Measurements from ENCODE around the gene GDNF.
A peak's percentile ranks its signal among the peaks of the same experiment; 100 is the strongest.
"Not testable (repeated sequence)": the region's sequence is repeated elsewhere in the genome, so short reads cannot be mapped to it uniquely, and the experiment has no call there.

The GDNF gene

GRCh38 chr5:37839407-37840052, at the start of gene GDNF:
Gene GDNF, minus strand, starts transcription at chr5:37840041. Its CDS starts 5,245 bp downstream, at chr5:37834796.
- DNase-seq (ENCODE audit: low spot score): peak; percentile 56

- DNase-seq (ENCODE audit: low spot score): no peak
These were observed 48.6 kb upstream of the GDNF start for GRCh38 chr5:37888476-37888875.

- DNase-seq (ENCODE audit: low spot score): no peak
These were observed 46.5 kb upstream of the GDNF start for GRCh38 chr5:37886242-37886905.

DNA sequence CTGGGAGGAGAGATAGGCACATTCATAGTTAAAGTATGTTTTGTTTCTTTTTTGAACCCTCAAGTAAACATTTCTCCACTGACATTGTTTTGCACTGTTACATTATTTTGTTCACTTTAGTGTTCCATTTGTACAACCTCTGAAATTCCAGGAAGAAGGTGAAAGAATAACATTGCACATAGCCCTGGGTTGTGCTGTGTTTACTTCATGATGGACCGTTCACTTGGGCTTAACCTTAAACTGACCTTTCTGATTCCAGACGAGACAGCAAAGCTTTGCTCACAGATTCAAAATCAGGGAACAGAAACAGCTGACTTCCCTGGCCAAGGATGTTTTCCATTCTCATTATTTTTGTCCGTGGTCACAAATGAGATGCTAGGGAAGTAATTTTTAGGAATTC, 42.8 kb upstream of the GDNF start:
- no peak for DNase-seq (ENCODE audit: low spot score)

- DNase-seq (ENCODE audit: low spot score): no peak
These were observed 41.5 kb upstream of the GDNF start for GRCh38 chr5:37881359-37881758.

GRCh38 chr5:37876943-37877342, 37.1 kb upstream of the GDNF start:
- DNase-seq (ENCODE audit: low spot score): no peak

GRCh38 chr5:37876245-37876644, 36.4 kb upstream of the GDNF start:
- no peak for DNase-seq (ENCODE audit: low spot score)

GRCh38 chr5:37875051-37875787, 35.4 kb upstream of the GDNF start:
- DNase-seq (ENCODE audit: low spot score): no peak

- DNase-seq (ENCODE audit: low spot score): no peak
These were observed 34.1 kb upstream of the GDNF start for GRCh38 chr5:37873988-37874387.

GRCh38 chr5:37871023-37871815, 31.4 kb upstream of the GDNF start:
- no peak for DNase-seq (ENCODE audit: low spot score)

DNA sequence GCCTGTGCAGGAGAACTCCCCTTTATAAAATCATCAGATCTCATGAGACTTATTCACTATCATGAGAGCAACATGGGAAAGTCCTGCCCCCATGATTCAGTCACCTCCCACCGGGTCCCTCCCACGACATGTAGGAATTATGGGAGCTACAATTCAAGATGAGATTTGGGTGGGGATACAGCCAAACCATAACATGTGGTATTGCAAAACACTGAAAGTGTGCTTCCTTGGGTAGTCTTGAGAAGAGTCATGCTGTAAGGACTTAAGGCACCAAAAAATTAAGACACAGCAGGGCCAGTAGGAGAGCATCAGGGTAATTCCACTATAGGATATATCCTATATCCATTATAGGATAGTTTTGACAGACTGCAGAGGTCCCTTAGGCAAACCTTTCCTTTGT, 29.4 kb upstream of the GDNF start:
- no peak for DNase-seq (ENCODE audit: low spot score)

DNA sequence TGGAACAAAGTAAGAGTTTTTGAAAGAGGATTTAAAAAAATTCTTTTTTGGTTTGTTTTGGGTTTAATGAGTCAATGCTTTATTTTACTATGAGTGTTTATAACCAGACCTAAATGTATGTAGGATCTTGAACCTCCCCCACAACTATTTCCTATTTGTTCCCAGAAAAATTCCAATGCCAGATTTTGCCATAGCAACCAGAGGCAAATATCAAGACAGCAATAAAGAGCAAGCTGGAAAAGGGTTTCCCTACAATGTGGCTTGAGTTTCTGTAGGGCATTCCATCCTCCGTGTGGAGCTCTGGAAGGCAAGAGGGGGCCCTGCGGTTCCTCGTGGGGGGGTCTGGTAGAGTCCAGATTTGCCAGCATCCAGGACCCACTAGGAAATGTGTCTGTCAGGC, 27.8 kb upstream of the GDNF start:
- DNase-seq (ENCODE audit: low spot score): no peak

GRCh38 chr5:37862907-37863306, 23.1 kb upstream of the GDNF start:
- not testable (repeated sequence) for DNase-seq (ENCODE audit: low spot score)

- no peak for DNase-seq (ENCODE audit: low spot score)
These were observed 20.4 kb upstream of the GDNF start for GRCh38 chr5:37860206-37860605.

GRCh38 chr5:37859805-37860204, 20.0 kb upstream of the GDNF start:
- no peak for DNase-seq (ENCODE audit: low spot score)

- DNase-seq (ENCODE audit: low spot score): no peak
These were observed 18.4 kb upstream of the GDNF start for GRCh38 chr5:37858250-37858649.

GRCh38 chr5:37857696-37858095, 17.9 kb upstream of the GDNF start:
- DNase-seq (ENCODE audit: low spot score): no peak

GRCh38 chr5:37855438-37855837, 15.6 kb upstream of the GDNF start:
- no peak for DNase-seq (ENCODE audit: low spot score)

DNA sequence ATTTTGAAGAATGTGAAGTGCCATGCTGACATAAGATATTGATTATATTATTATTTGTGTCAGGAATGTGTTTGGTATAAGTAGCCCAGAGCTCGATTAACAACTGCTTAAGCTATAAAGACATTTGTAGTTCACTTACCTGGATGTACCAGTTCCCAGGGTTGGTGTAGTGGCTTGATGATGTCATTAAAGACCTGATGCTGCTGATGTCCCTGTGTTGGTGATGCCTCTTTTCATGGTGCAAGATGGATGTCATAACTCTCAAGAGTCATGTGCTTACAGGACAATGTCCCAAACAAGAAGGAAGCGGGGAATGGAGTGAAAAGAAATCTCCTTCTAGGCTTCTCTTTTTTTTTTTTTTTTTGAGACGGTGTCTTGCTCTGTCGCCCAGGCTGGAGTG, 11.5 kb upstream of the GDNF start:
- DNase-seq (ENCODE audit: low spot score): no peak

GRCh38 chr5:37850226-37850865, 10.5 kb upstream of the GDNF start:
- DNase-seq (ENCODE audit: low spot score): no peak

DNA sequence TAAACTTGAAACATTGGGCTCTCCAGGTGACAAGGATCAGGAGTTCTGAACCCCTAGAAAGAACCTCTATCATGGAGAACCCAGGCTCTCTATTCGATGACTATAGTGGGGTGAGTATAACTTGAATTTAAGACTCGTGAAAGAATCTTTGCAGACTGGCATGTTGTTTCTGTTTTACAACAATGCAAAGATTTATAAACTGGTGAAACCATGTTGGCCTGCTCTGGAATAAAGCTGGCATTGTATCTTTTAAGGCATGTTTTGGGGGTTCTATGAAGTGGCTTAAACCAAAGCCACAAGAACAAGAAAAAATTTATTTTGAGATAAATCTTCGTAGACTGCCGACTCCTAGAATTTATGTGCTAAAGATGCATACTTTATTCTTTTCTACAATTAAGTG, 9.8 kb upstream of the GDNF start:
- no peak for DNase-seq (ENCODE audit: low spot score)

- no peak for DNase-seq (ENCODE audit: low spot score)
These were observed 8.2 kb upstream of the GDNF start for GRCh38 chr5:37847978-37848425.
